Measurements from ENCODE around the gene LFNG. TPM values are rescaled to one million over a fixed set of nuclear protein-coding genes. Genes with fewer than 3 reads are reported as not detected.

The LFNG gene
- total RNA-seq, 5 donors from 2014 or later (not counting 1 experiment from before 2014, with no cell fraction given), result 110 to 198 (median 182) TPM

DNA sequence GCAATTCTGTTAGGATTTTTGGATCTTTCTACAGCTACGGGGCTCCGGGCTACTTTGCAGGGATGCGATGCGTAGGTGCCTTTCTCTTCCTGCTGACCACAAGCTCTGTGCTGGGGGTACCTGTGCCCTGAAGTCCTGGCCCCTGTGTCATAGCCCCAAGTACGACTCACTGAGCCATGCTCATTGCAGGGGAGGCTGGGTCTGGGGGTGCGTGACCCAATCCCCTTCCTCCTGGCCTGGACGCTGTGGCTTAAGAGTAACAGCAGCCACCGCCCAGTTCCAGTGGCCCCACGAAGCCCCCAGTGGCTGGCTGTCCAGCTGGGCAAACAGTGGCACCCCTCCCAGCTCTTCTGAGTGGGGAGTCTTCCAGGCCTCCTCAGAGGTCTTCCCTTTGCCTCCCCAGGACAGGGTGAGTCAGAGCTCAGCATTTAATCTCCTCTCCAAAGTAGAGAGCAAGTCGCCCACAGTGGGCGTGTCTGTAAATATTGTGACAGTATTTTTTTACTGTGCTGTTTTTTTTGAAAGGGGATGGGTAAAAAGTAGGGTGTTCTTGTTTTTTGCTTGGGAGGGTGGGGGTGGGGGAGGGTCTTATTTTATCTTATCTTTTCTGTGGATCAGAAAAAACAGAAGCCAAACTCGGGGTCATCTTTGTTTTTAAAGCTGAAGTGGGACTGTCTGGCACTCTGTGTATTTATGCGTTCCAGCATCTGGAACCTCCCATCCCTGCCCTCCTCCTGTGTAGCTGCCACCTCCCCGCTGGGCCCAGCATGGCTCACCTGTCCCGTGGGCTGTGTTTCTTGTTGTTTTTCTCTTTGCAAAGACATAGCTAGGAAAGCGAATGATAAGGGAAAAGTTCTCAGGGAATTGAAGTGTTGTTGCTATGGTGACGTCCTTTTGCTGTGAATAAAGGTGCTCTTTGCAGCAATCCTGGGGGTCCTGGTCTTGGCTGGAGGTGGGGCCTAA, 8.2 kb downstream of the LFNG start:
- ChIA-PET POLR2A (interaction anchor here in 1 of 2 donors (0.6 kb wide), 1 partner anchor 270 kb away, joined by 11 read pairs; no protein-coding TSS in a partner anchor), CTCF (interaction anchor here in 1 of 2 donors (0.6 kb wide), 1 partner anchor 53 kb away, joined by 6 read pairs; no protein-coding TSS in a partner anchor)
- peaks cover 65 to 80% (median 69%) of the 10 kb centered on the region in 3 donors for H3K4me1 Mint-ChIP-seq
- H3K27ac Mint-ChIP-seq, result peak overlapping the region; percentile 86 to 89
- no peaks in the 10 kb centered on the region for H3K9me3 Mint-ChIP-seq
- Histone ChIP-seq H3K27me3 (replicated peaks in 1 of 2; ENCODE audit: control insufficient read depth in 2 of 2, extremely low read depth in 1 of 2, insufficient read depth in 2 of 2, low read length in 1 of 2) (no peaks in the 10 kb centered on the region), H3K36me3 (ENCODE audit: control insufficient read depth in 2 of 2, extremely low read depth in 1 of 2, insufficient read depth in 1 of 2, low read length in 1 of 2) (peaks cover 15 to 54% of the 10 kb centered on the region in 2 donors), H3K4me3 (ENCODE audit: control insufficient read depth in 1 of 2, extremely low read depth in 1 of 2, low read length in 1 of 2) (peak overlapping the region in 1 of 2 donors; percentile 4), H3K9me3 (no peaks in the 10 kb centered on the region), H3K4me1 (ENCODE audit: control insufficient read depth in 1 of 2, extremely low read depth in 1 of 2, insufficient read depth in 2 of 2, low read length in 2 of 2) (peaks cover 48 to 85% of the 10 kb centered on the region in 2 experiments), H3K27ac (ENCODE audit: low read length) (peak overlapping the region; percentile 95)
- peaks cover 9% of the 10 kb centered on the region for H3K36me3 Mint-ChIP-seq
- DNase-seq (peak in 19 of 35 experiments; percentile 31 to 73 (median 51)), ATAC-seq (replicated peaks in 1 of 4) (peak in 3 of 4 experiments; percentile 17 to 28 (median 24))
- WGBS (ENCODE audit: insufficient coverage), result 67% methylated on average over 10 of the region's 17 CpGs
- peak overlapping the region; percentile 28 to 70 (median 36) for H3K4me3 Mint-ChIP-seq
- H3K27me3 Mint-ChIP-seq, result no peaks in the 10 kb centered on the region

DNA sequence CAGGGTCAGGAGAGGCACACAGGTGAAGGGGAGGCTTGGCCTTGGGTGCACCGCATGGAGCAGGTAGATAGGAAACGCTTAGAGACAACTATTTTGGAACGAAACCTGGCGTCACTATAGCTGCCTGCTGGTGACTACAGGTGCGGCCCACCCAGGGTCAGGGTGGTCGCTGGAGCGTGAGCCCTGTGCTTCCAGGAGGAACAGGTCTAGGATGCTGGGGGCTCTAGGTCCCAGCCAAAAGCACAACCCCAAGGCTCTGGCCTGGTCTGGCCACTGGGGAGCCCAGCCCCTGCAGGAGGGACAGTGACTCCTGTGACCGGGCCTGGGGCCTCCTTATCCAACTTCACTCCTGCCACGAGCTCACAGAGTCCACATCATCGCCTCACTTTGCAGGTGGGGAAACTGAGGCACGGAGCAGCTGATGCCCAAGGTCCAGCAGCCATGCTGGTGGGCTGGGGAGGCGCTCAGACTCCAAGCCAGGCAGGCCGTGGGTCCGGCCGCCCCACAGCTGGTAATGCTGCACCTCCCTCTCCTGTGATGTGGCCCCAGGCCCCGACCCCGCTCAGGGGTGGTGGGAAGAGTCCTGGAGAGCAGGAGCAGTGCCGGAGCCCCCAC, 9.0 kb downstream of the LFNG start:
- no peak for ATAC-seq (replicated peaks in 1 of 4)
- Histone ChIP-seq H3K4me3 (ENCODE audit: control insufficient read depth in 1 of 2, extremely low read depth in 1 of 2, low read length in 1 of 2) (peak overlapping the region; percentile 4 to 46), H3K36me3 (ENCODE audit: control insufficient read depth in 2 of 2, extremely low read depth in 1 of 2, insufficient read depth in 1 of 2, low read length in 1 of 2) (peaks cover 15 to 53% of the 10 kb centered on the region in 2 donors)

DNA sequence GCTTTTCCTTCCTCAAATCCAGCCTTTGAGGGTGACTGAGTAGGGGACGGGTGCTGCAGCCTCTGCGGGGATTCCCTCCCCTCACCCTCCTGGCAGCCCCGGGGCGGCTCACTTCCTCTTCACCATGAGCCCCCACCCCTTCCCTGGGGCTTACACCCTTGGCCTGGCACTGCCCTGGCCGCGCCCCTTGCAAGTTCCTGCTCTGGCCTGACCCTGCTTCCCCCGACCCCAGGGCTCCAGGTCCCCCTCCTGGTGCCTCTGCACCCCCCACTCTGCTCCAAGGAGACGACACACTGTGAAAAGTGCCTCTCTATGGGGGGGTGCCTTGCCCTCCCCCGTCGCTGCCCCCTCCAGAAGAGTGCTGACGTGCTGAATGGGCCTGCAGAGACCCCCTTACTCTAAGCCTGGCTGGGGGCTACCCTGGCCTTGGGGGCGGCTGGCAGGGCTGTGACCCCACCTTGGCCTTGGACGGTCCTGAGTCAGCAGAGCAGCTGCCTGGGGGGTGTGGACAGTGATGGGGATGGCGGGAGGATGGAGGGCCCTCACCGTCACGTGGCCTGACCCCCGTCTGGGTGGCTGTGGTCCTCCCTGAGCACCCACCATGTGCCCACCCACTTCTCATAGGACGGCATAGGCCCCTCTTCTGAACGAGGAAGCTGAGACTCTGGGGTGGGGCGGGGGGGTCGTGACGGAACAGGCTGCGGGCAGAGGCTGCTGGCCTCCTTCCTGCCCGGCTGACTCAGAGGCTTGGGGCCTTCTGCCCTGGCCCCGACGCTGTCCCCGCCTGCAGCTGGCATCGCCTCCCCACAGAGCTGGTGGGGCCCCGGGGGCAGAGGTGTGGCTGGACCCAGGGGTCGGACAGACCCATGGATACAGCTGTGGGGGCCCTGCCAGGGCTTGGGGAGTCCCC, 9.8 kb downstream of the LFNG start:
- WGBS (ENCODE audit: insufficient coverage), result 2% methylated on average over 18 of the region's 30 CpGs
- peaks cover 15 to 45% of the 10 kb centered on the region in 2 donors for H3K36me3 ChIP-seq (ENCODE audit: control insufficient read depth in 2 of 2, extremely low read depth in 1 of 2, insufficient read depth in 1 of 2, low read length in 1 of 2)
- no peaks in the 10 kb centered on the region for H3K9me3 Mint-ChIP-seq
- no peaks in the 10 kb centered on the region for H3K27me3 ChIP-seq (replicated peaks in 1 of 2; ENCODE audit: control insufficient read depth in 2 of 2, extremely low read depth in 1 of 2, insufficient read depth in 2 of 2, low read length in 1 of 2)
- peaks cover 39 to 69% of the 10 kb centered on the region in 2 experiments for H3K4me1 ChIP-seq (ENCODE audit: control insufficient read depth in 1 of 2, extremely low read depth in 1 of 2, insufficient read depth in 2 of 2, low read length in 2 of 2)
- H3K27ac ChIP-seq (ENCODE audit: low read length), result peak overlapping the region; percentile 95
- CTCF ChIA-PET, result interaction anchor here in 1 of 2 donors (0.8 kb wide), 1 partner anchor 175 kb away, joined by 3 read pairs; the partner anchor contains the start of gene EIF3B
- H3K4me1 Mint-ChIP-seq, result peaks cover 56 to 66% (median 56%) of the 10 kb centered on the region in 3 donors
- H3K4me3 ChIP-seq (ENCODE audit: control insufficient read depth in 1 of 2, extremely low read depth in 1 of 2, low read length in 1 of 2), result peak overlapping the region; percentile 46 to 54
- H3K36me3 Mint-ChIP-seq, result peaks cover 6% of the 10 kb centered on the region
- H3K4me3 Mint-ChIP-seq, result peak overlapping the region; percentile 57 to 74 (median 70)
- POLR2A ChIA-PET, result interaction anchor here in 1 of 2 donors (0.7 kb wide), 1 partner anchor 20 kb away, joined by 3 read pairs; no protein-coding TSS in a partner anchor
- ATAC-seq (replicated peaks in 1 of 4), result peak; percentile 39 to 52 (median 52)
- no peaks in the 10 kb centered on the region for H3K9me3 ChIP-seq
- DNase-seq, result peak in 33 of 35 experiments; percentile 43 to 82 (median 60)
- H3K27ac Mint-ChIP-seq, result peak overlapping the region; percentile 86 to 97
- H3K27me3 Mint-ChIP-seq, result no peaks in the 10 kb centered on the region

More for the DNA sequence above, 9.0 kb downstream of the LFNG start:
- WGBS (ENCODE audit: insufficient coverage), result 58% methylated on average over 15 of the region's 18 CpGs
- Histone ChIP-seq H3K9me3 (no peaks in the 10 kb centered on the region), H3K4me1 (ENCODE audit: control insufficient read depth in 1 of 2, extremely low read depth in 1 of 2, insufficient read depth in 2 of 2, low read length in 2 of 2) (peaks cover 44 to 77% of the 10 kb centered on the region in 2 experiments), H3K27me3 (replicated peaks in 1 of 2; ENCODE audit: control insufficient read depth in 2 of 2, extremely low read depth in 1 of 2, insufficient read depth in 2 of 2, low read length in 1 of 2) (no peaks in the 10 kb centered on the region), H3K27ac (ENCODE audit: low read length) (peak overlapping the region; percentile 95)
- H3K27me3 Mint-ChIP-seq, result no peaks in the 10 kb centered on the region
- ChIA-PET CTCF (no interaction called here), POLR2A (interaction anchor here in 1 of 2 donors (0.6 kb wide), 1 partner anchor 271 kb away, joined by 11 read pairs; no protein-coding TSS in a partner anchor)
- H3K4me3 Mint-ChIP-seq, result peak overlapping the region; percentile 28 to 70 (median 31)
- no peaks in the 10 kb centered on the region for H3K9me3 Mint-ChIP-seq
- peak overlapping the region; percentile 86 to 89 for H3K27ac Mint-ChIP-seq
- peaks cover 60 to 73% (median 63%) of the 10 kb centered on the region in 3 donors for H3K4me1 Mint-ChIP-seq
- peaks cover 6% of the 10 kb centered on the region for H3K36me3 Mint-ChIP-seq
- peak in 1 of 35 experiments; percentile 6 for DNase-seq

DNA sequence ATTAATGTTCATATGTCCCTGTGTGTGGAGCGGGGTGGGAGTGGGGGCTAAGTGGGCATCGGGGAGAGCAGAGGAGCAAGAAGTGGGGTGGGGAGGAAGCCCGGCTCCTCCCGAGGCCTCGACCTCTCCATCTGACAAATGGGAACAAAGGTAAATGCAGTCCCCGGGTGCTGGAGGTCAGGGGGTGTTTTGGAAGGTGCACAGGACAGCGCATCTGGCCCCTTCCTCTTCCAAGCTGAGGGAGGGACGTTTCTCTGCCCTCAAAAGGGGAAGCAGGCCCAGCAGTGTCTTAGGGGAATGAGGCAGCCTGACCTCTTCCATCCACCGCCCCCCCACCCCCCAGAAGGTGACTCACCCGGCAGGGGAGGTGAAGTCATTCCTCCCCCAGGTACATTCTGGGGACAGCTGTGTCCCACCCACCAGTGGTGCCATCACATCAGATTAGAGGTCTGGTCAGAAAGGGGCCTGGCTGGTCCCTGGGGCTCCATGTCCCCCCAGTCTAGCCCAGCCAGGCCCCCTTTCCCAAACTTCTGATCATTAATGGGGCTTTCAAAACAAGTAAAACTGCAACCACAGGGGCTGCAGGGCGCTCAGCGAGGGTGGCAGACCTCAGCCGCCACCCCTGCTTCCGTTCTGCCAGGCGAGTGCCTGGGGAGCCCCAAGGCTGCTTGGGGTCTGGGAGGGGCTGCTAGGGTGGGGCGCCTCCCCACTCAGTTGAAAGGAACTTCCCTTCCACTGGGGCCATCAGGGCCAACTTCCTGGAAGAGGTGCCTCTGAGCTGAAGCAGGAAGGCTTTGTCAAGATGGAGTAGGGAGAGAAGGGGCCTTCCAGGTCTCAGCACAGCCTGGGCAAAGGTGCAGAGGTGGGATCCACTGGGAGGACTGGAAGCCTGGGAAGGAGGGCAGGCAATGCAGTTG, 10.8 kb downstream of the LFNG start:
- Mint-ChIP-seq H3K27ac (peak overlapping the region; percentile 86 to 97), H3K4me1 (peaks cover 55 to 65% (median 56%) of the 10 kb centered on the region in 3 donors), H3K9me3 (no peaks in the 10 kb centered on the region), H3K36me3 (peaks cover 6% of the 10 kb centered on the region), H3K4me3 (peak overlapping the region; percentile 57 to 74 (median 70)), H3K27me3 (no peaks in the 10 kb centered on the region)
- ATAC-seq (replicated peaks in 1 of 4), result peak; percentile 75 to 80 (median 76)
- ChIA-PET CTCF (interaction anchor here in 1 of 2 donors (0.6 to 0.8 kb wide), 2 partner anchors 10 to 176 kb away, joined by 3 to 7 read pairs; partner anchors contain the start of gene EIF3B), POLR2A (no interaction called here)
- DNase-seq, result peak; percentile 70 to 91 (median 82)
- peak overlapping the region; percentile 44 to 46 for H3K4me3 ChIP-seq (ENCODE audit: control insufficient read depth in 1 of 2, extremely low read depth in 1 of 2, low read length in 1 of 2)
- no peaks in the 10 kb centered on the region for H3K9me3 ChIP-seq
- peaks cover 36 to 60% of the 10 kb centered on the region in 2 experiments for H3K4me1 ChIP-seq (ENCODE audit: control insufficient read depth in 1 of 2, extremely low read depth in 1 of 2, insufficient read depth in 2 of 2, low read length in 2 of 2)
- 3% methylated on average over 8 of the region's 16 CpGs for WGBS (ENCODE audit: insufficient coverage)
- H3K36me3 ChIP-seq (ENCODE audit: control insufficient read depth in 2 of 2, extremely low read depth in 1 of 2, insufficient read depth in 1 of 2, low read length in 1 of 2), result peaks cover 12 to 36% of the 10 kb centered on the region in 2 donors
- peak overlapping the region; percentile 95 for H3K27ac ChIP-seq (ENCODE audit: low read length)
- H3K27me3 ChIP-seq (replicated peaks in 1 of 2; ENCODE audit: control insufficient read depth in 2 of 2, extremely low read depth in 1 of 2, insufficient read depth in 2 of 2, low read length in 1 of 2), result no peaks in the 10 kb centered on the region
